HG03175 (cell line): ENCODE measurements around the gene KRT80.

Source experiments
- ATAC-seq: cut with Tn5 transposase; IDR thresholded peaks from one replicate; pipeline ENCODE4 v1.9.1; 2021; ENCODE audit warnings: mild to moderate bottlenecking, moderate library complexity; ENCODE audit not compliant: unreplicated experiment

Gene KRT80

GRCh38 chr12:52229836-52230343 lies 38.1 kb upstream of the KRT80 start:
- no peak for ATAC-seq

GRCh38 chr12:52228931-52229330 lies 37.1 kb upstream of the KRT80 start:
- ATAC-seq: no peak

- no peak for ATAC-seq
Measured at GRCh38 chr12:52228366-52228765, 36.6 kb upstream of the KRT80 start.

- no peak for ATAC-seq
Measured at GRCh38 chr12:52227606-52228166, 35.9 kb upstream of the KRT80 start.

- no peak for ATAC-seq
Measured at GRCh38 chr12:52226446-52226845, 34.6 kb upstream of the KRT80 start.

GRCh38 chr12:52225752-52226151 lies 33.9 kb upstream of the KRT80 start:
- no peak for ATAC-seq

- ATAC-seq: no peak
Measured at GRCh38 chr12:52224151-52224550, 32.3 kb upstream of the KRT80 start.

GRCh38 chr12:52223406-52224039 lies 31.7 kb upstream of the KRT80 start:
- no peak for ATAC-seq

GRCh38 chr12:52222692-52223091 lies 30.9 kb upstream of the KRT80 start:
- ATAC-seq: no peak

GRCh38 chr12:52221912-52222457 lies 30.2 kb upstream of the KRT80 start:
- no peak for ATAC-seq

GRCh38 chr12:52221070-52221781 lies 29.4 kb upstream of the KRT80 start:
- ATAC-seq: no peak

GRCh38 chr12:52220477-52220876 lies 28.7 kb upstream of the KRT80 start:
- no peak for ATAC-seq

- ATAC-seq: no peak
Measured at GRCh38 chr12:52218001-52218400, 26.2 kb upstream of the KRT80 start.

- ATAC-seq: no peak
Measured at GRCh38 chr12:52217223-52217622, 25.4 kb upstream of the KRT80 start.

GRCh38 chr12:52216807-52217206 lies 25.0 kb upstream of the KRT80 start:
- no peak for ATAC-seq

- ATAC-seq: no peak
Measured at GRCh38 chr12:52216100-52216499, 24.3 kb upstream of the KRT80 start.

GRCh38 chr12:52215587-52216031 lies 23.8 kb upstream of the KRT80 start:
- ATAC-seq: no peak

GRCh38 chr12:52214421-52214802 lies 22.6 kb upstream of the KRT80 start:
- no peak for ATAC-seq

- peak; percentile 49 for ATAC-seq
Measured at GRCh38 chr12:52213564-52214420, 22.0 kb upstream of the KRT80 start.

GRCh38 chr12:52212701-52213563 lies 21.1 kb upstream of the KRT80 start:
- no peak for ATAC-seq
